Measurements from ENCODE around the gene MEPE. TPM values are rescaled to one million over a fixed set of nuclear protein-coding genes. Genes with fewer than 3 reads are reported as not detected.

Gene MEPE
- total and polyA plus RNA-seq, 10 of the 15 experiments (the other 5 are each of a cell fraction or from before 2014, with no cell fraction given), result not detected

DNA sequence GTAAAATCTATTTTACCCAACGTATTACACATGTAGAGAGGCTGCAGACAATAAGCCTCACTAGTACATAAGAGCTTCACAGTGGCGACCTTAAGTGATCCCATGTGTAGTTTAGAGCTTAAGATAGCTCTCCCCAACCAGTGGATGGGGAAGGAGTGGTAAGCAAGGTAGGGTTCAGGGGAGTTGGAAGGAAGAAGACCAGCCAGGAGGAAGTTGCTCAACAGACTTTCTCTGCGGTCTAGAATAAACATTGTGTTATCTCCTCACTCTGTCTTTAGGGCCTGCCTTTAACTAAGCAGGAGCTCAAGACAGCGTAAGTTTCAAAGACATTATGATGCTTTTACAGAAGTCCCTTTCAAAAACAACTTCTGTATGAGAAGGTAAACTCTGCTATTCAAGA lies 16.8 kb downstream of the MEPE start (continued):
- TF ChIP-seq, protein P1, sequence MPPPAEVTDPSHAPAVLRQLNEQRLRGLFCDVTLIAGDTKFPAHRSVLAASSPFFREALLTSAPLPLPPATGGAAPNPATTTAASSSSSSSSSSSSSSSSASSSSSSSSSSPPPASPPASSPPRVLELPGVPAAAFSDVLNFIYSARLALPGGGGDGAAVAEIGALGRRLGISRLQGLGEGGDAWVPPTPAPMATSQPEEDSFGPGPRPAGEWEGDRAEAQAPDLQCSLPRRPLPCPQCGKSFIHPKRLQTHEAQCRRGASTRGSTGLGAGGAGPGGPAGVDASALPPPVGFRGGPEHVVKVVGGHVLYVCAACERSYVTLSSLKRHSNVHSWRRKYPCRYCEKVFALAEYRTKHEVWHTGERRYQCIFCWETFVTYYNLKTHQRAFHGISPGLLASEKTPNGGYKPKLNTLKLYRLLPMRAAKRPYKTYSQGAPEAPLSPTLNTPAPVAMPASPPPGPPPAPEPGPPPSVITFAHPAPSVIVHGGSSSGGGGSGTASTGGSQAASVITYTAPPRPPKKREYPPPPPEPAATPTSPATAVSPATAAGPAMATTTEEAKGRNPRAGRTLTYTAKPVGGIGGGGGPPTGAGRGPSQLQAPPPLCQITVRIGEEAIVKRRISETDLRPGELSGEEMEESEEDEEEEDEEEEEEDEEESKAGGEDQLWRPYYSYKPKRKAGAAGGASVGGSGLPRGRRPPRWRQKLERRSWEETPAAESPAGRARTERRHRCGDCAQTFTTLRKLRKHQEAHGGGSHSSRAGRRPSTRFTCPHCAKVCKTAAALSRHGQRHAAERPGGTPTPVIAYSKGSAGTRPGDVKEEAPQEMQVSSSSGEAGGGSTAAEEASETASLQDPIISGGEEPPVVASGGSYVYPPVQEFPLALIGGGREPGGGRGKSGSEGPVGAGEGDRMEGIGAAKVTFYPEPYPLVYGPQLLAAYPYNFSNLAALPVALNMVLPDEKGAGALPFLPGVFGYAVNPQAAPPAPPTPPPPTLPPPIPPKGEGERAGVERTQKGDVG (CRISPR knock-in tag; IDR thresholded peaks at IDR 0.05), result no peak
- no peak for TF ChIP-seq STAT1 (conservative IDR thresholded peaks at IDR 0.05)
- no peak for TF ChIP-seq PAX8 (IDR thresholded peaks at IDR 0.05)

GRCh38 chr4:87851332-87851731 lies 18.6 kb downstream of the MEPE start:
- ChIA-PET SMC1A (ENCODE audit: uncharacterized antibody, unreplicated experiment) (no interaction called here), RAD21 (ENCODE audit: unreplicated experiment) (interaction anchor here (0.8 to 1.6 kb wide), 2 partner anchors 358 to 361 kb away, joined by 3 read pairs; no protein-coding TSS in a partner anchor), POLR2A (no interaction called here), CTCF (interaction anchor here (1.0 to 8.7 kb wide), 6 partner anchors 9 to 361 kb away, joined by 3 to 76 read pairs (median 16); partner anchors contain the start of gene SPP1)
- Histone ChIP-seq H3K4me1 (ENCODE audit: control insufficient read depth, insufficient read depth, low read length) (no peaks in the 10 kb centered on the region), H3K9me3 (replicated peaks; ENCODE audit: control insufficient read depth, insufficient read depth, low read length) (no peaks in the 10 kb centered on the region), H2AFZ (ENCODE audit: control insufficient read depth, low read depth, low read length) (no peak overlapping the region), H3K27ac (ENCODE audit: control insufficient read depth, insufficient read depth) (no peak overlapping the region), H3K27me3 (replicated peaks in 1 of 2; ENCODE audit: control insufficient read depth in 2 of 2, insufficient read depth in 2 of 2, low read length in 1 of 2) (no peaks in the 10 kb centered on the region; a peak in 1 of 4 replicates), H4K20me1 (ENCODE audit: control insufficient read depth, insufficient read depth) (no peaks in the 10 kb centered on the region), H3K36me3 (ENCODE audit: control insufficient read depth in 2 of 2, insufficient read depth in 2 of 2, low read length in 1 of 2) (no peaks in the 10 kb centered on the region), H3K9ac (ENCODE audit: control insufficient read depth, insufficient read depth, low read length) (no peak overlapping the region), H3K4me3 (no peak overlapping the region), H3K4me2 (ENCODE audit: control insufficient read depth, insufficient read depth) (no peak overlapping the region), H3K79me2 (ENCODE audit: control insufficient read depth, insufficient read depth, low read length) (no peaks in the 10 kb centered on the region)
- whole genome bisulfite sequencing (ENCODE audit: insufficient coverage, insufficient replicate concordance, low lambda C conversion rate, missing lambda C conversion rate), result 45% methylated on average over 8 of the region's 8 CpGs
- in situ Hi-C loops (cut with MboI) (loop anchor here (5.0 kb wide), 2 partner anchors 361 to 666 kb away; no protein-coding TSS in a partner anchor), intact Hi-C loops (cut with micrococcal nuclease; ENCODE audit: unreplicated experiment) (no loop called here)
- no peak for TF ChIP-seq SMARCA5 (IDR thresholded peaks at IDR 0.05)
- TF ChIP-seq SP1 (IDR thresholded peaks at IDR 0.05; ENCODE audit: low read depth, low read length), result no peak
- no peak for TF ChIP-seq RAD21 (IDR thresholded peaks at IDR 0.05; ENCODE audit: insufficient read depth, low read depth, low read length)
- no peak for TF ChIP-seq NBN (IDR thresholded peaks at IDR 0.05)
- no peak for TF ChIP-seq CHD4 (IDR thresholded peaks at IDR 0.05)
- no peak for TF ChIP-seq STAT1 (conservative IDR thresholded peaks at IDR 0.05)
- TF ChIP-seq GATAD2B (conservative IDR thresholded peaks at IDR 0.05; ENCODE audit: low read depth), result no peak
- TF ChIP-seq, protein P2, sequence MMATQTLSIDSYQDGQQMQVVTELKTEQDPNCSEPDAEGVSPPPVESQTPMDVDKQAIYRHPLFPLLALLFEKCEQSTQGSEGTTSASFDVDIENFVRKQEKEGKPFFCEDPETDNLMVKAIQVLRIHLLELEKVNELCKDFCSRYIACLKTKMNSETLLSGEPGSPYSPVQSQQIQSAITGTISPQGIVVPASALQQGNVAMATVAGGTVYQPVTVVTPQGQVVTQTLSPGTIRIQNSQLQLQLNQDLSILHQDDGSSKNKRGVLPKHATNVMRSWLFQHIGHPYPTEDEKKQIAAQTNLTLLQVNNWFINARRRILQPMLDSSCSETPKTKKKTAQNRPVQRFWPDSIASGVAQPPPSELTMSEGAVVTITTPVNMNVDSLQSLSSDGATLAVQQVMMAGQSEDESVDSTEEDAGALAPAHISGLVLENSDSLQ (IDR thresholded peaks at IDR 0.05), result no peak
- TF ChIP-seq ZNF24 (IDR thresholded peaks at IDR 0.05), result no peak
- TF ChIP-seq RUNX3 (IDR thresholded peaks at IDR 0.05; ENCODE audit: low read length), result no peak
- no peak for TF ChIP-seq MTA3 (IDR thresholded peaks at IDR 0.05; ENCODE audit: borderline replicate concordance, low read length)
- no peak for TF ChIP-seq RB1 (IDR thresholded peaks at IDR 0.05; ENCODE audit: borderline replicate concordance)
- no peak for TF ChIP-seq CBFB (IDR thresholded peaks at IDR 0.05; ENCODE audit: low read depth)
- TF ChIP-seq EED (IDR thresholded peaks at IDR 0.05; ENCODE audit: low read depth), result no peak
- no peak for TF ChIP-seq KLF5 (IDR thresholded peaks at IDR 0.05; ENCODE audit: partially characterized antibody)
- ATAC-seq, result no peak
- BruUV-seq (replicated peaks), result no TSS peak
- FAIRE-seq, result no peak
- no peak for DNase-seq (ENCODE audit: low read depth, low spot score)
